ENCODE results near the gene PLCD3.

Gene PLCD3

GRCh38 chr17:45148183-45149036, 16.1 kb upstream of the PLCD3 start, which contains the start of gene HEXIM1:
HEXIM1 (plus strand) TSS chr17:45148475; CDS start chr17:45149191, 716 bp downstream.
- TF ChIP-seq CTCF (IDR thresholded peaks at IDR 0.05; ENCODE audit: low read depth, low read length) = no peak

GRCh38 chr17:45147581-45148182, 15.4 kb upstream of the PLCD3 start:
- H3K4me3 ChIP-seq (ENCODE audit: low read depth, low read length) = peak overlapping the region; percentile 62
- no peak for TF ChIP-seq CTCF (IDR thresholded peaks at IDR 0.05; ENCODE audit: low read depth, low read length)

More at GRCh38 chr17:45148183-45149036, 16.1 kb upstream of the PLCD3 start, which contains the start of gene HEXIM1:
- peak within 1 kb of the TSS; percentile 86 for H3K4me3 ChIP-seq (ENCODE audit: low read depth, low read length)

- no peak for TF ChIP-seq CTCF (IDR thresholded peaks at IDR 0.05; ENCODE audit: low read depth, low read length)
- peak overlapping the region; percentile 62 for H3K4me3 ChIP-seq (ENCODE audit: low read depth, low read length)
Observed at GRCh38 chr17:45146890-45147580, 14.7 kb upstream of the PLCD3 start.

GRCh38 chr17:45146592-45146889, 14.2 kb upstream of the PLCD3 start:
- TF ChIP-seq CTCF (IDR thresholded peaks at IDR 0.05; ENCODE audit: low read depth, low read length) = no peak
- H3K4me3 ChIP-seq (ENCODE audit: low read depth, low read length) = peak overlapping the region; percentile 62

GRCh38 chr17:45146166-45146565, 13.9 kb upstream of the PLCD3 start:
- H3K4me3 ChIP-seq (ENCODE audit: low read depth, low read length) = no peak overlapping the region
- no peak for TF ChIP-seq CTCF (IDR thresholded peaks at IDR 0.05; ENCODE audit: low read depth, low read length)

GRCh38 chr17:45145035-45145389, 12.7 kb upstream of the PLCD3 start:
- H3K4me3 ChIP-seq (ENCODE audit: low read depth, low read length) = no peak overlapping the region
- TF ChIP-seq CTCF (IDR thresholded peaks at IDR 0.05; ENCODE audit: low read depth, low read length) = no peak

Data from WI38 (cell line).